ENCODE measurements around the gene PPM1H.
"Not testable (repeated sequence)": the region's sequence is repeated elsewhere in the genome, so short reads cannot be mapped to it uniquely, and the experiment has no call there.

PPM1H gene

DNA sequence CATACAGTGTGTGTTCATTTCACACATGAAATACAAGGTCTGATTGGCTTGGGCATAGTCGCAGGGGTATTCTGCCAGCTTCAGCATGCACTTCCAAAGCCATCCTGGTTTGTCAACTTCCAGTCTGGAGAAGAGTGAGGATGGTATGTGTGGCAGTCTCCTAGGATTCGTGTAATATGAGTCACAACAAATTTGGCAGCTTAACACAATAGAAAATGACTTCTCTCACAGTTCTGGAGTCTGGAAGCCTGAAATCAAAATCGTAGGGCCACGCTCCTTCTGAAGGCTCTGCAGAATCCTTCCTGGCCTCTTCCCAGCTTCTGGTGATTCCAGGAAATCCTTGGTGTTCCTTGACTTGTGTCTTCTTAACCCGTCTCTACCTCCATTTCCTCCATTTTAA, 167.5 kb downstream of the PPM1H start:
- Histone ChIP-seq H3K4me1 (ENCODE audit: control insufficient read depth, insufficient read depth, low read length) (peaks cover 29% of the 10 kb centered on the region), H3K36me3 (ENCODE audit: control insufficient read depth, insufficient read depth, low read length) (no peaks in the 10 kb centered on the region; the same call in 1 of the 2 replicates), H3K27ac (ENCODE audit: low read depth, low read length) (no peak overlapping the region), H3K9me3 (ENCODE audit: control insufficient read depth, insufficient read depth, low read length) (no peaks in the 10 kb centered on the region), H3K9ac (ENCODE audit: low read depth, low read length) (no peak overlapping the region), H3K27me3 (ENCODE audit: control insufficient read depth, insufficient read depth, low read length) (no peaks in the 10 kb centered on the region), H3K4me3 (ENCODE audit: low read depth, low read length) (no peak overlapping the region)

DNA sequence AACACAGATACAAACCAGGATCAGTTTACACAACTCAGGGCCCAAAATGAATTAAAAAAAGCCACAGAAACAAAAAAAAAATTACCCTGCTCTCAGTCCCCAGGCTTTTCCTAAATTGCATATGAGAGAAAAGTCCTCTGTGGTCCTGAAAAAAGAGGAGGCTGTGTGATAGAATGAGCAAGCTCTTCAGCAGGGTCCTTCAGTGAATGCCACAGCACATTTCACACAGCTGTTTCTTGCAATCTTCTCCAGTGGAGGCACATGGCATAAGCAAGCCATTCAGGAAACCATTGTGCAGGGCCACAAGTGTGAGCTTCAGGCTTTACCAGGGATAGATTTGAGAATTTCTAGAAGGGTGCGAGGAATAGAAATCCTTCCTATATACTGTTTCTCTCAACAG, 168.5 kb downstream of the PPM1H start:
- Histone ChIP-seq H3K9me3 (ENCODE audit: control insufficient read depth, insufficient read depth, low read length) (no peaks in the 10 kb centered on the region), H3K27me3 (ENCODE audit: control insufficient read depth, insufficient read depth, low read length) (no peaks in the 10 kb centered on the region), H3K27ac (ENCODE audit: low read depth, low read length) (no peak overlapping the region), H3K4me1 (ENCODE audit: control insufficient read depth, insufficient read depth, low read length) (peaks cover 23% of the 10 kb centered on the region), H3K4me3 (ENCODE audit: low read depth, low read length) (no peak overlapping the region), H3K36me3 (ENCODE audit: control insufficient read depth, insufficient read depth, low read length) (no peaks in the 10 kb centered on the region; the same call in 1 of the 2 replicates), H3K9ac (ENCODE audit: low read depth, low read length) (no peak overlapping the region)

DNA sequence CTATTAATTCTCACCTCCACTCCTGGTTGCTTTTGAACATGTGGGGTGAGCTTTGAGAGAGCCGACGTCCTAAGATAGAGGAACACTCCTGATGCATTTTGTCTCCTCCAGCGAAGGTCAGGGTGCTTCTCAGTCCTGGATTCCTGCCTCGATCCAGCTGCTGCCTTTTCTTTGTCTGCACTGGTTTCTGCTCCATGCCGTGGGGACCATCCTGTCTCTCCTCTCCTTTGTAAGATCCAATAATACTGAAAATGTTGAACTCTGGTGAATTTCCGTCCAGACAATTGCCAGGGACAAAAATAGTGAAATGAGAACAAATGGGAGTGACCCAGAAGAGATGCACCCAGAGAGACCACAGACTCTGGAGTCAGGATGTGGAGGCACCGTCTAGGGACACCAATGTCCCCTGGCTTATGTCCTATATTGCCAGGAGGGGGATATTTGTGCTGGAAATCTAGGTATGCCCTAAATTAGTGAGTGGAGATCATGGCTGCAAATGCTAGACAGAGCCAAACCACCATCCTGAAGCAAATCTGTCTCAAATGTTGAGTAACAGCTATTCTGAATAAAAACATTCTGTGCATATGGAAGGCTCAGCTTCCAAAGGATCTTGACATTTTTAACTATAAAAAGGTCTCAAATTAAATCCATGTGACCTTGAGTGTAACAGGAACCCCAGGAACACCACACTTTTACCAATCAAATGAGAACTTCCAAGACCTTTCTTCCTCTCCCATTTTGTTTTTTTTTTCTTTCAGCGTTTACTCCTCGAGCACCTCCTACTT, 170.9 kb downstream of the PPM1H start:
- H3K9me3 ChIP-seq (ENCODE audit: control insufficient read depth, insufficient read depth, low read length): 0 out of 2 replicates have a peak, but pooled peaks cover 5% of the 10 kb centered on the region
- no peak overlapping the region for H3K4me3 ChIP-seq (ENCODE audit: low read depth, low read length)
- no peak overlapping the region for H3K27ac ChIP-seq (ENCODE audit: low read depth, low read length)
- no peak overlapping the region for H3K9ac ChIP-seq (ENCODE audit: low read depth, low read length)
- H3K4me1 ChIP-seq (ENCODE audit: control insufficient read depth, insufficient read depth, low read length): no peaks in the 10 kb centered on the region
- H3K36me3 ChIP-seq (ENCODE audit: control insufficient read depth, insufficient read depth, low read length): no peaks in the 10 kb centered on the region; the same call in 1 of the 2 replicates
- H3K27me3 ChIP-seq (ENCODE audit: control insufficient read depth, insufficient read depth, low read length): no peaks in the 10 kb centered on the region

DNA sequence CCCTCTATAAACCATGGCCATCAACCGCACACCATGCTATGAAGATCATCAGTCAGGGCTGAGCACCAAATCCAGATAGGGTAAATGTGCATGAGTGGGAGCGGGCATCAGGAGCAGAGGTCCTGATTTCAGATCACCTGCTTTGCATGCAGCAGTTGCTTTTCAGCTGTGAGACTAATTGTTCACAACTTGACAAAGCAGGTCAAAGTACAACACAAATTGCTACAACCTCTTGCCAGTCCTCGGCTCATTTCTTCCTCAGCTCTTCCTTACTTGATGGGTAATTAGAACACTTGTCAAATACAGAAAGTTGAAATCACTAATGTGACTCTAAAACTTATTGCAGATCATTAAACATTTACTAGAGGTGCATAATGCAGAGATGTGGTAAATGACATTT, 171.6 kb downstream of the PPM1H start:
- Histone ChIP-seq H3K9ac (ENCODE audit: low read depth, low read length) (no peak overlapping the region), H3K4me3 (ENCODE audit: low read depth, low read length) (no peak overlapping the region), H3K4me1 (ENCODE audit: control insufficient read depth, insufficient read depth, low read length) (no peaks in the 10 kb centered on the region), H3K27me3 (ENCODE audit: control insufficient read depth, insufficient read depth, low read length) (no peaks in the 10 kb centered on the region), H3K9me3 (ENCODE audit: control insufficient read depth, insufficient read depth, low read length) (0 out of 2 replicates have a peak, but pooled peaks cover 5% of the 10 kb centered on the region), H3K36me3 (ENCODE audit: control insufficient read depth, insufficient read depth, low read length) (no peaks in the 10 kb centered on the region; the same call in 1 of the 2 replicates), H3K27ac (ENCODE audit: low read depth, low read length) (no peak overlapping the region)

DNA sequence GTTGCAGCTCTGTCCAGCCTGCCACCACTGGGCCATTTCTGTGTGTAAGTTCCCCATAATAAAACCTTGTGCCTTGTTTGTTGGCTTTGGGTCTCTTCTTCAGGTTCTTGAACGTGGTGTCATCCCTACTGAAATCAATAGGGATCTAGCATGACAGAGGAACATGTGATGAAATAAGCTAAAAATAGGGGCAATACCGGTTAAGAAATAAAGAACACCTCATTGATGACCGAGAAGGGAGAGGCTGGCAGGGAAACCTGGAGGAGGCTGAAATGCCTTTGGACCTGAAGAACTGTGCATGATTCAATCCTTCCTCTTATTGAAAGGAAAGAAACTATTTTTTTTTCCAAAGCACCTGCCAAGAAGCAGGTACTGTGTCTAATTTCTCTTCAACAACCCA, 172.3 kb downstream of the PPM1H start:
- Histone ChIP-seq H3K36me3 (ENCODE audit: control insufficient read depth, insufficient read depth, low read length) (no peaks in the 10 kb centered on the region; the same call in 1 of the 2 replicates), H3K9ac (ENCODE audit: low read depth, low read length) (no peak overlapping the region), H3K27me3 (ENCODE audit: control insufficient read depth, insufficient read depth, low read length) (no peaks in the 10 kb centered on the region), H3K27ac (ENCODE audit: low read depth, low read length) (no peak overlapping the region), H3K9me3 (ENCODE audit: control insufficient read depth, insufficient read depth, low read length) (0 out of 2 replicates have a peak, but pooled peaks cover 5% of the 10 kb centered on the region), H3K4me3 (ENCODE audit: low read depth, low read length) (no peak overlapping the region), H3K4me1 (ENCODE audit: control insufficient read depth, insufficient read depth, low read length) (no peaks in the 10 kb centered on the region)

DNA sequence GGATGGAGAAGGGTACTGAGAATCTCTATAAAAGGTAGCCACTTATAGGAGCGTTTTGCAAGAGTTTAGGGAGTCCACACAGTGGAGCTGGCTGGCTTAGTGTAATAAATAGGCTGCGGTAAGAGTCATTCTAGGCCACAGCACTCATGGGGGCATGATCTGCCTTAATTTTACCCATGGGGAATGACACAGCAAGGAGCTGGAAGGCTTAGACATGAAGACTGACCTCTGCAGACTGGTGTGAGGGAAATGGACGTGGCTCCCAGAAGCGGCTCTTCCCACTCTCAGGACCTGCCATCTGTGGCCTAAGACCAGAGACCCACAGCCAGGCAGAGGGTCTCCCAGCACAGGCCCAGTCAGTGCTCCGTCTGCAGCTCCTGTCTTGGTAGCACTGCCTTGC, 173.3 kb downstream of the PPM1H start:
- H3K4me1 ChIP-seq (ENCODE audit: control insufficient read depth, insufficient read depth, low read length): no peaks in the 10 kb centered on the region
- H3K36me3 ChIP-seq (ENCODE audit: control insufficient read depth, insufficient read depth, low read length): no peaks in the 10 kb centered on the region; the same call in 1 of the 2 replicates
- no peak overlapping the region for H3K4me3 ChIP-seq (ENCODE audit: low read depth, low read length)
- H3K27ac ChIP-seq (ENCODE audit: low read depth, low read length): no peak overlapping the region
- H3K27me3 ChIP-seq (ENCODE audit: control insufficient read depth, insufficient read depth, low read length): no peaks in the 10 kb centered on the region
- no peak overlapping the region for H3K9ac ChIP-seq (ENCODE audit: low read depth, low read length)
- H3K9me3 ChIP-seq (ENCODE audit: control insufficient read depth, insufficient read depth, low read length): 0 out of 2 replicates have a peak, but pooled peaks cover 5% of the 10 kb centered on the region

DNA sequence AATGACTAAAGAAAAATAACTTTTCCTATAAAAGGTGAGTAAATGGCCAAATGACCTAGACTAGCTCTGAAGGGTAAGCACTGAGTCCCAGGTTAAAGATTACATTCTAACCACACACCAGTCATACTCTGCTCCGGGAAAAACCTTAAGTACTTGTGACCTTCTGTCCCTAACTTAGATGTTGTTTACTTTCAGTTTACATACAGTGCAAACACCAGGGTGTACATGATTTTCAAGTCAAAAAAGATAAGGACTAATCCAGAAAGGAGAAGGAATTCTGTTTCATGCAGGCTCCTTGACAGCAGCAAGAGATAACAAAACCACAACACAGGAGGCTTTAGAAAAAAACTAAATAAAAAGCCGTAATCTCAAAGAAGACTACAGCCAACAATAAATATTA, 174.2 kb downstream of the PPM1H start:
- no peak overlapping the region for H3K27ac ChIP-seq (ENCODE audit: low read depth, low read length)
- H3K27me3 ChIP-seq (ENCODE audit: control insufficient read depth, insufficient read depth, low read length): no peaks in the 10 kb centered on the region
- H3K4me3 ChIP-seq (ENCODE audit: low read depth, low read length): no peak overlapping the region
- no peaks in the 10 kb centered on the region; the same call in 1 of the 2 replicates for H3K36me3 ChIP-seq (ENCODE audit: control insufficient read depth, insufficient read depth, low read length)
- 0 out of 2 replicates have a peak, but pooled peaks cover 5% of the 10 kb centered on the region for H3K9me3 ChIP-seq (ENCODE audit: control insufficient read depth, insufficient read depth, low read length)
- no peak overlapping the region for H3K9ac ChIP-seq (ENCODE audit: low read depth, low read length)
- H3K4me1 ChIP-seq (ENCODE audit: control insufficient read depth, insufficient read depth, low read length): no peaks in the 10 kb centered on the region

DNA sequence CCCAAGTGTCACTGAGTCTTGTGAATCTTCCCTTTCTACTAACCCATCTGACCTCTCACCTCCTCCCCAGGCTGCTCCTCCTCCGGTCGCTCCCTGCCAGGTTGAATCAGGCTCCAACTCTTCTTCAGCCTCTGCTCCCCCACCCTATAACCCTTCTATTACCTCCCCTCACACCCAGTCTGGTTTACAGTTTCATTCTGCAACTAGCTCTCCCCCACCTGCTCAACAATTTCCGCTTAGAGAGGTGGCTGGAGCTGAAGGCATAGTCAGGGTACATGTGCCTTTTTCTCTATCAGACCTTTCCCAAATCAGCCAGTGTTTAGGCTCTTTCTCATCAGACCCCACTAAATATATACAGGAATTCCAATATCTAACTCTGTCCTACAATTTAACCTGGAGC, 174.6 kb downstream of the PPM1H start:
- H3K4me3 ChIP-seq (ENCODE audit: low read depth, low read length); H3K27ac ChIP-seq (ENCODE audit: low read depth, low read length); H3K9ac ChIP-seq (ENCODE audit: low read depth, low read length); H3K9me3 ChIP-seq (ENCODE audit: control insufficient read depth, insufficient read depth, low read length); H3K4me1 ChIP-seq (ENCODE audit: control insufficient read depth, insufficient read depth, low read length); H3K27me3 ChIP-seq (ENCODE audit: control insufficient read depth, insufficient read depth, low read length); H3K36me3 ChIP-seq (ENCODE audit: control insufficient read depth, insufficient read depth, low read length): not testable (repeated sequence)

DNA sequence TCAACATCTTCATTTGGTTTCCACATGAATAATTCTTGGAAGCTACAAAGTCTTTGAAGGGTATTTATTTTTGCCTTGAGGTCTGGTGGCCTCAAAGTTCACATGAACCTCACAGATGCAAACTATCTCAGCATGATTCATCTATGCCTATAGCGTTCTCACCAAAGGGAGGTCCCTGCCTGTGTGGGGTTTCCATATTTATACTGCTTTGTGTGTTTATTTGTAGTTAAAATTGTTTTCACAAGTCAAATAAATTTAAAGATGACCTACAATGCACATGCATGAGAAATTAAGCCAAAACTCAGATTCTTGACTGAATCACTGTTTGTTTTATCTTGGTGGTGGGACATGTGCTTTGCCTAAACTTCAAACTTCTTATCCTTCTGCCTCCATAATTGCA, 176.7 kb downstream of the PPM1H start:
- no peaks in the 10 kb centered on the region for H3K4me1 ChIP-seq (ENCODE audit: control insufficient read depth, insufficient read depth, low read length)
- H3K36me3 ChIP-seq (ENCODE audit: control insufficient read depth, insufficient read depth, low read length): no peaks in the 10 kb centered on the region; the same call in 1 of the 2 replicates
- no peaks in the 10 kb centered on the region for H3K27me3 ChIP-seq (ENCODE audit: control insufficient read depth, insufficient read depth, low read length)
- no peak overlapping the region for H3K4me3 ChIP-seq (ENCODE audit: low read depth, low read length)
- no peak overlapping the region for H3K9ac ChIP-seq (ENCODE audit: low read depth, low read length)
- 0 out of 2 replicates have a peak, but pooled peaks cover 5% of the 10 kb centered on the region for H3K9me3 ChIP-seq (ENCODE audit: control insufficient read depth, insufficient read depth, low read length)
- no peak overlapping the region for H3K27ac ChIP-seq (ENCODE audit: low read depth, low read length)

DNA sequence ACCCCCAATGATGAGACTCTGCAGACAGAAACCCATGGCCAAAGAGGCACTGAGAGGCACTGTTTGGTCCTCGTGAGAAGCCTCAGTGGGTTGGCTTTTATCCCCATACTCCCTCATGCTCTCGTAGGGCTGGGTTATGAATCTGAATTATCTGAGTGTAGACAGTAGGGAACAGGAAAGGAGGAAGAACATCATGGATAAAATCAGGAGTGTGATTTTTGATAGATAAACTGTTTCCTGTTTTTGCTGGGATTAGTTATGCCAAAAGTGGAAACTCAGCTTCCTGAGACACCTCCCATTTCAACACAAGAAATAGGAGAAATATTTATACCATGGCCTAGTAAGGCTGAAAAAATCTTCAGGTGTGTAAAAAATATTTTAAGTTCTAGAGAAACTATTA, 177.9 kb downstream of the PPM1H start:
- Histone ChIP-seq H3K27ac (ENCODE audit: low read depth, low read length) (no peak overlapping the region), H3K27me3 (ENCODE audit: control insufficient read depth, insufficient read depth, low read length) (no peaks in the 10 kb centered on the region), H3K4me3 (ENCODE audit: low read depth, low read length) (no peak overlapping the region), H3K9me3 (ENCODE audit: control insufficient read depth, insufficient read depth, low read length) (0 out of 2 replicates have a peak, but pooled peaks cover 5% of the 10 kb centered on the region), H3K4me1 (ENCODE audit: control insufficient read depth, insufficient read depth, low read length) (no peaks in the 10 kb centered on the region), H3K36me3 (ENCODE audit: control insufficient read depth, insufficient read depth, low read length) (no peaks in the 10 kb centered on the region; the same call in 1 of the 2 replicates), H3K9ac (ENCODE audit: low read depth, low read length) (no peak overlapping the region)

DNA sequence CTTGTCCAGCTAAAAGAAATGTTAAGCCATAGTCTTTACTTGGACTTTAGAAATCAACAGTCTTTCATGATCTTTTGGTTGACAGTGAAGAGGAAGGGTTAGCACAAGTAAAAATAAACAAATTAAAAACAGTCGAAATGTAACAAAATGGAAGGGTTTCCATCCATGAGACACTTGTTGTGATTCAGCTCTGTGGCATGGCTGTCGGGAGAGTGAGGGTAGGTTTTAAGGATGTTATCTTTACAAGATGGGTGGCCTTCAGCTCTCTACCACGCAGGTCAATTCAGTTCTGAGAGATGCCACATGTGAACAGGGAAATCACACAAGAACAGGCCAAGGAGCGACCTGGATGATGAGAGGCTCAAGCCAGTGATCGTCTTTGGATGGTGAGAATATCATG, 180.2 kb downstream of the PPM1H start:
- Histone ChIP-seq H3K9me3 (ENCODE audit: control insufficient read depth, insufficient read depth, low read length) (0 out of 2 replicates have a peak, but pooled peaks cover 5% of the 10 kb centered on the region), H3K27ac (ENCODE audit: low read depth, low read length) (no peak overlapping the region), H3K4me3 (ENCODE audit: low read depth, low read length) (no peak overlapping the region), H3K36me3 (ENCODE audit: control insufficient read depth, insufficient read depth, low read length) (no peaks in the 10 kb centered on the region), H3K4me1 (ENCODE audit: control insufficient read depth, insufficient read depth, low read length) (peaks cover 11% of the 10 kb centered on the region), H3K27me3 (ENCODE audit: control insufficient read depth, insufficient read depth, low read length) (no peaks in the 10 kb centered on the region), H3K9ac (ENCODE audit: low read depth, low read length) (no peak overlapping the region)

All from HUES48 (cell line).